Stomach (tissue), 4 donors: ENCODE data around the gene HMSD.

Experiments
- EP300 ChIP-seq: sonication (generic); formaldehyde crosslinking; IDR thresholded peaks from one replicate; pipeline ENCODE4 v1.6.1; 2017; ENCODE audit warnings: antibody characterized with exemption
- TF ChIP-seq, protein P1 (sequence below), 7 experiments: fragments of 450-650 bp in 4 of 7; fragments of 200-600 bp in 3 of 7; sonication (generic) in 3 of 7; IDR thresholded peaks; one replicate each; pipeline ENCODE4 v1.5.1; 2016 to 2019; ENCODE audit warnings: antibody characterized with exemption in 7 of 7, control low read depth in 2 of 7, mild to moderate bottlenecking in 1 of 7

DNA sequence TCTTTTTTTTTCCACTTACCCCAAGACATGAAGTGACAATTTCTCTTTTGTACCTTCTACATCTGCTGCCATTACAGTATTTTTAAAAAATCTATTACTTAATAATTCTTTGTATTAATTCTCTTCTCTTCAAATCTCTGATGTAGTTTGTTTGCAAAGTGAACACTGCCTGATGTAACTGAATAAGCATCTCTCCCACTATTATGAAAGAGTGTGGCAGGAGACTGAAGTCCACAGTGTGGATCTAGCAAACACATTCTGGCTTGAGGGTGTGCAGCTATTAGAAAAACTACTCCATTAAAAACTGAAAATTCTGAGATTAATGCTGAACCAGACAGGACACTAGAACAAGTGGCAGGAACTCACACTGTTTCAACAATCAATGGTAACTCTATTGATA is 15.8 kb downstream of the HMSD start:
- TF ChIP-seq, protein P1, sequence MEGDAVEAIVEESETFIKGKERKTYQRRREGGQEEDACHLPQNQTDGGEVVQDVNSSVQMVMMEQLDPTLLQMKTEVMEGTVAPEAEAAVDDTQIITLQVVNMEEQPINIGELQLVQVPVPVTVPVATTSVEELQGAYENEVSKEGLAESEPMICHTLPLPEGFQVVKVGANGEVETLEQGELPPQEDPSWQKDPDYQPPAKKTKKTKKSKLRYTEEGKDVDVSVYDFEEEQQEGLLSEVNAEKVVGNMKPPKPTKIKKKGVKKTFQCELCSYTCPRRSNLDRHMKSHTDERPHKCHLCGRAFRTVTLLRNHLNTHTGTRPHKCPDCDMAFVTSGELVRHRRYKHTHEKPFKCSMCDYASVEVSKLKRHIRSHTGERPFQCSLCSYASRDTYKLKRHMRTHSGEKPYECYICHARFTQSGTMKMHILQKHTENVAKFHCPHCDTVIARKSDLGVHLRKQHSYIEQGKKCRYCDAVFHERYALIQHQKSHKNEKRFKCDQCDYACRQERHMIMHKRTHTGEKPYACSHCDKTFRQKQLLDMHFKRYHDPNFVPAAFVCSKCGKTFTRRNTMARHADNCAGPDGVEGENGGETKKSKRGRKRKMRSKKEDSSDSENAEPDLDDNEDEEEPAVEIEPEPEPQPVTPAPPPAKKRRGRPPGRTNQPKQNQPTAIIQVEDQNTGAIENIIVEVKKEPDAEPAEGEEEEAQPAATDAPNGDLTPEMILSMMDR (IDR thresholded peaks at IDR 0.05): no peak
- TF ChIP-seq EP300: no peak
